ENCODE results near the gene SGCA. TPM values are rescaled to one million over a fixed set of nuclear protein-coding genes. Genes with fewer than 3 reads are reported as not detected.

The SGCA gene
- total and polyA plus RNA-seq, 2 experiments from 2014 or later, result 0.19 TPM; not detected in 1

GRCh38 chr17:50213026-50214022 is 47.5 kb downstream of the SGCA start:
- Mint-ChIP-seq H3K27ac (no peak overlapping the region; the same call in 1 of the 2 replicates), H3K4me3 (no peak overlapping the region), H3K36me3 (ENCODE audit: low read depth) (no peaks in the 10 kb centered on the region; the same call in 2 of the 3 replicates), H3K4me1 (peaks cover 48% of the 10 kb centered on the region), H3K27me3 (ENCODE audit: insufficient read depth, low read depth, poor library complexity) (peaks cover 28% of the 10 kb centered on the region), H3K9me3 (no peaks in the 10 kb centered on the region; the same call in 2 of the 3 replicates)
- Histone ChIP-seq H3K27me3 (ENCODE audit: insufficient read depth) (peaks cover 3% of the 10 kb centered on the region; the same call in 1 of the 2 replicates), H3K27ac (ENCODE audit: low read depth) (no peak overlapping the region), H3K4me2 (no peak overlapping the region), H3K79me2 (replicated peaks; ENCODE audit: insufficient read depth) (no peaks in the 10 kb centered on the region), H3F3A (replicated peaks; ENCODE audit: low read depth) (0 out of 2 replicates have a peak, but pooled peaks cover 5% of the 10 kb centered on the region), H3K4me1 (ENCODE audit: insufficient read depth) (peaks cover 28% of the 10 kb centered on the region), H3K4me3 (no peak overlapping the region), H3K9me2 (ENCODE audit: insufficient read depth) (no peaks in the 10 kb centered on the region), H2AFZ (no peak overlapping the region), H3K36me3 (ENCODE audit: insufficient read depth) (no peaks in the 10 kb centered on the region), H4K20me1 (replicated peaks; ENCODE audit: insufficient read depth) (no peaks in the 10 kb centered on the region)
- no peak for TF ChIP-seq JUNB (IDR thresholded peaks at IDR 0.05; ENCODE audit: unreplicated experiment)
- TF ChIP-seq, protein P1, sequence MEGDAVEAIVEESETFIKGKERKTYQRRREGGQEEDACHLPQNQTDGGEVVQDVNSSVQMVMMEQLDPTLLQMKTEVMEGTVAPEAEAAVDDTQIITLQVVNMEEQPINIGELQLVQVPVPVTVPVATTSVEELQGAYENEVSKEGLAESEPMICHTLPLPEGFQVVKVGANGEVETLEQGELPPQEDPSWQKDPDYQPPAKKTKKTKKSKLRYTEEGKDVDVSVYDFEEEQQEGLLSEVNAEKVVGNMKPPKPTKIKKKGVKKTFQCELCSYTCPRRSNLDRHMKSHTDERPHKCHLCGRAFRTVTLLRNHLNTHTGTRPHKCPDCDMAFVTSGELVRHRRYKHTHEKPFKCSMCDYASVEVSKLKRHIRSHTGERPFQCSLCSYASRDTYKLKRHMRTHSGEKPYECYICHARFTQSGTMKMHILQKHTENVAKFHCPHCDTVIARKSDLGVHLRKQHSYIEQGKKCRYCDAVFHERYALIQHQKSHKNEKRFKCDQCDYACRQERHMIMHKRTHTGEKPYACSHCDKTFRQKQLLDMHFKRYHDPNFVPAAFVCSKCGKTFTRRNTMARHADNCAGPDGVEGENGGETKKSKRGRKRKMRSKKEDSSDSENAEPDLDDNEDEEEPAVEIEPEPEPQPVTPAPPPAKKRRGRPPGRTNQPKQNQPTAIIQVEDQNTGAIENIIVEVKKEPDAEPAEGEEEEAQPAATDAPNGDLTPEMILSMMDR (conservative IDR thresholded peaks at IDR 0.05; ENCODE audit: low read depth in 2 of 2), result peak in 1 of 2 experiments; percentile 29; a peak in 2 of 4 replicates
- DNase-seq (ENCODE audit: low spot score) (peak; percentile 60), ATAC-seq (peak; percentile 50)

GRCh38 chr17:50214976-50215760 is 49.4 kb downstream of the SGCA start:
- no peak overlapping the region for H3K4me3 ChIP-seq
- H3K4me2 ChIP-seq, result no peak overlapping the region
- Mint-ChIP-seq H3K9me3 (no peaks in the 10 kb centered on the region; the same call in 2 of the 3 replicates), H3K4me3 (no peak overlapping the region), H3K4me1 (peaks cover 44% of the 10 kb centered on the region), H3K27ac (no peak overlapping the region), H3K36me3 (ENCODE audit: low read depth) (no peaks in the 10 kb centered on the region; the same call in 2 of the 3 replicates), H3K27me3 (ENCODE audit: insufficient read depth, low read depth, poor library complexity) (peaks cover 20% of the 10 kb centered on the region)
- no peaks in the 10 kb centered on the region for H3K79me2 ChIP-seq (replicated peaks; ENCODE audit: insufficient read depth)
- no peaks in the 10 kb centered on the region for H3K27me3 ChIP-seq (ENCODE audit: insufficient read depth)
- H4K20me1 ChIP-seq (replicated peaks; ENCODE audit: insufficient read depth), result no peaks in the 10 kb centered on the region
- ATAC-seq, result no peak
- H2AFZ ChIP-seq, result no peak overlapping the region; the same call in 1 of the 2 replicates
- H3K9me2 ChIP-seq (ENCODE audit: insufficient read depth), result no peaks in the 10 kb centered on the region
- no peaks in the 10 kb centered on the region for H3K36me3 ChIP-seq (ENCODE audit: insufficient read depth)
- no peaks in the 10 kb centered on the region for H3F3A ChIP-seq (replicated peaks; ENCODE audit: low read depth)
- no peak for DNase-seq (ENCODE audit: low spot score)
- no peak overlapping the region for H3K27ac ChIP-seq (ENCODE audit: low read depth)
- peaks cover 22% of the 10 kb centered on the region for H3K4me1 ChIP-seq (ENCODE audit: insufficient read depth)
- no peak for TF ChIP-seq POLR2AphosphoS5 (IDR thresholded peaks at IDR 0.05; ENCODE audit: low read depth)
- TF ChIP-seq, protein P2, sequence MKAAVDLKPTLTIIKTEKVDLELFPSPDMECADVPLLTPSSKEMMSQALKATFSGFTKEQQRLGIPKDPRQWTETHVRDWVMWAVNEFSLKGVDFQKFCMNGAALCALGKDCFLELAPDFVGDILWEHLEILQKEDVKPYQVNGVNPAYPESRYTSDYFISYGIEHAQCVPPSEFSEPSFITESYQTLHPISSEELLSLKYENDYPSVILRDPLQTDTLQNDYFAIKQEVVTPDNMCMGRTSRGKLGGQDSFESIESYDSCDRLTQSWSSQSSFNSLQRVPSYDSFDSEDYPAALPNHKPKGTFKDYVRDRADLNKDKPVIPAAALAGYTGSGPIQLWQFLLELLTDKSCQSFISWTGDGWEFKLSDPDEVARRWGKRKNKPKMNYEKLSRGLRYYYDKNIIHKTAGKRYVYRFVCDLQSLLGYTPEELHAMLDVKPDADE (IDR thresholded peaks at IDR 0.05), result no peak
- TF ChIP-seq, protein P3, sequence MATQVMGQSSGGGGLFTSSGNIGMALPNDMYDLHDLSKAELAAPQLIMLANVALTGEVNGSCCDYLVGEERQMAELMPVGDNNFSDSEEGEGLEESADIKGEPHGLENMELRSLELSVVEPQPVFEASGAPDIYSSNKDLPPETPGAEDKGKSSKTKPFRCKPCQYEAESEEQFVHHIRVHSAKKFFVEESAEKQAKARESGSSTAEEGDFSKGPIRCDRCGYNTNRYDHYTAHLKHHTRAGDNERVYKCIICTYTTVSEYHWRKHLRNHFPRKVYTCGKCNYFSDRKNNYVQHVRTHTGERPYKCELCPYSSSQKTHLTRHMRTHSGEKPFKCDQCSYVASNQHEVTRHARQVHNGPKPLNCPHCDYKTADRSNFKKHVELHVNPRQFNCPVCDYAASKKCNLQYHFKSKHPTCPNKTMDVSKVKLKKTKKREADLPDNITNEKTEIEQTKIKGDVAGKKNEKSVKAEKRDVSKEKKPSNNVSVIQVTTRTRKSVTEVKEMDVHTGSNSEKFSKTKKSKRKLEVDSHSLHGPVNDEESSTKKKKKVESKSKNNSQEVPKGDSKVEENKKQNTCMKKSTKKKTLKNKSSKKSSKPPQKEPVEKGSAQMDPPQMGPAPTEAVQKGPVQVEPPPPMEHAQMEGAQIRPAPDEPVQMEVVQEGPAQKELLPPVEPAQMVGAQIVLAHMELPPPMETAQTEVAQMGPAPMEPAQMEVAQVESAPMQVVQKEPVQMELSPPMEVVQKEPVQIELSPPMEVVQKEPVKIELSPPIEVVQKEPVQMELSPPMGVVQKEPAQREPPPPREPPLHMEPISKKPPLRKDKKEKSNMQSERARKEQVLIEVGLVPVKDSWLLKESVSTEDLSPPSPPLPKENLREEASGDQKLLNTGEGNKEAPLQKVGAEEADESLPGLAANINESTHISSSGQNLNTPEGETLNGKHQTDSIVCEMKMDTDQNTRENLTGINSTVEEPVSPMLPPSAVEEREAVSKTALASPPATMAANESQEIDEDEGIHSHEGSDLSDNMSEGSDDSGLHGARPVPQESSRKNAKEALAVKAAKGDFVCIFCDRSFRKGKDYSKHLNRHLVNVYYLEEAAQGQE (IDR thresholded peaks at IDR 0.05; ENCODE audit: unreplicated experiment), result no peak
- no peak for TF ChIP-seq ZNF114 (CRISPR knock-in tag; IDR thresholded peaks at IDR 0.05)
- TF ChIP-seq CREB1 (CRISPR knock-in tag; IDR thresholded peaks at IDR 0.05; ENCODE audit: low read depth), result no peak
- TF ChIP-seq JUNB (IDR thresholded peaks at IDR 0.05; ENCODE audit: unreplicated experiment), result no peak
- no peak for TF ChIP-seq EZH2 (IDR thresholded peaks at IDR 0.05; ENCODE audit: low read depth, unreplicated experiment)

All from GM23338 (cell line).